C4-2B (cell line): ENCODE data around the gene JAML.
A peak's percentile ranks its signal among the peaks of the same experiment; 100 is the strongest.

Experiments used
- H3K27ac ChIP-seq: fragments of 450-650 bp; 2 replicates; pipeline ENCODE4 v1.5.1; 2017
- ZFX ChIP-seq: fragments of 450-650 bp; IDR thresholded peaks from 2 replicates; pipeline ENCODE4 v1.6.1; 2017
- TF ChIP-seq, protein P1 (sequence below): fragments of 450-650 bp; conservative IDR thresholded peaks from 2 replicates; pipeline ENCODE4 v1.5.1; 2017; ENCODE audit warnings: mild to moderate bottlenecking

The JAML gene

DNA sequence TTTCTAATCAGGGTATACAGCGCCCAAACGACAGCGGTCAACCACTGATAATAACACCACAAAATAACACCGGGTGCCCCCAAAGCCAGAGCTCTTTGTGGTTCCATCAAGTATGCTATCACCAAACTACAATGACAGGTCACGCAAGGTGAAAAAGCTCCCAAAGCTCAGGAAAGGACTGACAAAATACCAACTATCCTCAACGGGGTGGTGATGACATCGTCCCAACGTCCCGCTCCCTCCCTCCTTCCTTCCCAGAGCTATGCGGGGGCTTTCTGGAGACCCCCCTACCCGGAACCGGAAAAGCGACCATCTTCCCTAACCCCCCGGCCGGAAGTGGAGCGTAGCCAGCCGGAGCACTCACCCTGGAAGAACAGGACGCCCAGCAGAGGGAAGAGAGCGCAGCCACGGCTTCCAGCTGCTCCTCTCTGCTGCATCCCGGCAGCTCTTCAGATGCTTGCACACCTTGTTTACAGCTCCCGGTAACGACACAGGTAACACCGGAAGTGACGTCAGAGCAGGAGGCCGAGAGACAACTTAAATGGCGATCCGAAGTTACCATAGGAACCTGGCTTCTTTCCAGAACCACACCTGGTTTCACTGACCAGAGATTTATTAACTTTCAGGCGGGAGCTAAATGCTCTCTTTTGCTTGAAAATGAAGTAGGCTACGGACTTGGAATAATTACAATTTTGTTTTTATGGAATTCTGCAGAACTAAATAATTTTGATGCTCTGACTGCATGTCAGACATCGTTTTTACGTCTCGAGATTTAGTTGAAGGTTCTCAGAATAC lies 27.2 kb upstream of the JAML start, which contains the start of gene MPZL3:
MPZL3 (minus strand) TSS at position 508 of the 795 bp plus-strand sequence; CDS start at position 437, 71 bp downstream.
- TF ChIP-seq, protein P1, sequence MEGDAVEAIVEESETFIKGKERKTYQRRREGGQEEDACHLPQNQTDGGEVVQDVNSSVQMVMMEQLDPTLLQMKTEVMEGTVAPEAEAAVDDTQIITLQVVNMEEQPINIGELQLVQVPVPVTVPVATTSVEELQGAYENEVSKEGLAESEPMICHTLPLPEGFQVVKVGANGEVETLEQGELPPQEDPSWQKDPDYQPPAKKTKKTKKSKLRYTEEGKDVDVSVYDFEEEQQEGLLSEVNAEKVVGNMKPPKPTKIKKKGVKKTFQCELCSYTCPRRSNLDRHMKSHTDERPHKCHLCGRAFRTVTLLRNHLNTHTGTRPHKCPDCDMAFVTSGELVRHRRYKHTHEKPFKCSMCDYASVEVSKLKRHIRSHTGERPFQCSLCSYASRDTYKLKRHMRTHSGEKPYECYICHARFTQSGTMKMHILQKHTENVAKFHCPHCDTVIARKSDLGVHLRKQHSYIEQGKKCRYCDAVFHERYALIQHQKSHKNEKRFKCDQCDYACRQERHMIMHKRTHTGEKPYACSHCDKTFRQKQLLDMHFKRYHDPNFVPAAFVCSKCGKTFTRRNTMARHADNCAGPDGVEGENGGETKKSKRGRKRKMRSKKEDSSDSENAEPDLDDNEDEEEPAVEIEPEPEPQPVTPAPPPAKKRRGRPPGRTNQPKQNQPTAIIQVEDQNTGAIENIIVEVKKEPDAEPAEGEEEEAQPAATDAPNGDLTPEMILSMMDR, result no peak
- no peak for TF ChIP-seq ZFX

DNA sequence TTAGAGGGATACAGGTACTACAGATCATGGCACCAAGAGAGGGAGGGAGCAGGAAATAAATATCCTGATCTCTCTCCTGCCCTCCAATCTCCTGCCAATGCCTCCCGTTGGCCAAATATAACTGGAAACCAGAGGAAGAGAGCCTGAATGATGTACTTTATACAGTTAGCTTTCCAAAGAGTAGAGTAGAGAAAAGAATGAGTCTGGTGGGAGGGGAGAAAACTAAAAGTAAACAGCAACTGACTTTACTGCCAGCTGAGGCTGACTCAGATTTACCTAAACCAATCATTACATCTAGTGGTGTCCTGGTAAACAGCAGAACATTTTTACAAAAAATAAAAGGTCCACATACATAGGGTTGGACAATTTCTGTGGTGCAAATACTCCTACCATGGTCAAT lies 22.2 kb upstream of the JAML start:
- H3K27ac ChIP-seq, result no peak overlapping the region
- no peak for TF ChIP-seq ZFX
- TF ChIP-seq, protein P1, result no peak

More for the DNA sequence above, 27.2 kb upstream of the JAML start, which contains the start of gene MPZL3:
- H3K27ac ChIP-seq, result peak within 1 kb of the TSS; percentile 79

DNA sequence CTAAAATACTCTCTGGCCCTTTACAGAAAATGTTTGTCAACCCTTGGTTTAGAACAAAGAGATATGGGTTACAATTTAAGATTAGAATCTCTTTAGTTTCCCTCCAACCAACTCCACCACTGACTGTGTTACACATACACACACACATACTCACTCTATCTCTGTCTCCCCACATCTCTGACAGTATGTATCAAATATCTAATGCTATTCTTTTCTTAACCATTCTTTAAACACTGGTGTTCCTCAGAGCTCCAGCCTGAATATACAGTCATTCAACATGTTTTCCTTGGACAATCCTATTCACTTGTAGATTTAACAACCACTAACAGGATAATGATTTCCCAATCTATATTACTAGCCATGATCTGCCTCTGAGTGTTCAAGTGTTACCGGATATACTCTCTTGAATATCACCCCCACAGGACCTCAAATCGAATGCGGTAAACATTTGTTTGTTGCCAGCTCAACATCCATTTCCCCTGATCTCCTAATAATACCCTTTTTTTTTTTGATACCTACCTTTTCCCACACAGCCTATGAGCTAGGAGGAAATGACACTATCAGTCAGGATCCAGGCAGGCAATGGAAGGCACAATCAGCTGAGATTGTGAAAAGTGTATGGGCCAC lies 21.2 kb upstream of the JAML start:
- no peak for TF ChIP-seq ZFX
- TF ChIP-seq, protein P1, result no peak
- no peak overlapping the region for H3K27ac ChIP-seq

DNA sequence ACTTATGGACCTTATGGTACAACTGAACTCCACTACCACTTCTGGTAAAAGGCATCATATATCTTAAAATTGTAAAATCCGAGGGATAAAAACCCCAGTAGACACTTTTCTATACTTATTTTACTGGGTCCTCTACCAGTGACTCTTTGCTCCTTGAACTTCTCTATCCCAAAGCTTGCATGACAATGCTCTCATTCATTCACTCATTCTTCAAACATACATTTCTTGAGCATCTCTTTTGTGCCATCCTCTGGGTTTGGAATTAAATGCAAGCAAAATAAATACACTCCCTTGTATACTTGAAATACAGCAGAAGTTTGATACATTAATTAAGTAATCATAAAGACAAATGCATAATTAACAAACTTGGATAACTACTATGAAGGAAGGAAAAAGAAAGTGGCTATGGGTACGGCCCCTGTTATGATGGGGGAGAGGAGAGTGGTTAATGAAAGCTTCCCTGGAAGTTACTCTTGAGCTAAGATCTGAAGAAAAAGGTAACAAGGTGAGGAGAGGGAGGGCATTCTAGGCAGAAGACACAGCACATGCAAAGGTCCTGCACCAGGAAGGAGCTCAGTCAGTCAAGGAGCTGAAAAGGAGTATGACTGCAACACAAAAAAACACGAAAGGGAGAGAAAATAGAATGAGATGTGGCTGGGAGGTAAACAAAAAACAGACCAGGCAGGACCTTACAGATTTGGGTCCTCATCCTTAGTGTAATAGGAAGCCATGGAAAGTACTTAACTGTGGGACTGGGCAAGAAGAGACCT lies 19.4 kb upstream of the JAML start:
- no peak overlapping the region for H3K27ac ChIP-seq
- TF ChIP-seq ZFX, result no peak
- TF ChIP-seq, protein P1, result no peak

DNA sequence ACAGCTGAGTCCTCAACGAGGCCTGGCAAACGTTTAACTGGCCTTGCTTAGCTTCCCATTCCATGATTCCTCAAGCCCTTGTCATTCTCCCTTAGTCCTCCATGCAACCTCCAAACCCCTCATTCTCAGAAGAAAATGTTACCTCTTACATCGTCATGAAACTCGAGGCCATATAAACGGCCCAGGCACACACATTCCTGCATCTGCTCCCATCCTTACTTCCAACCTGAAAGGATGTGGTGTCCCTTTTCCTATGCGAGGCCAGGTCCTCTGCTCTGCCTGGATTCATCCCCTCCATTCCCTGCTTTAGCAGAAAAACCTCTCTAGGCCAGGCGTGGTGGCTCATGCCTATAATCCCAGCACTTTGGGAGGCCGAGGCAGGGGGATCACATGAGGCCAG lies 18.4 kb upstream of the JAML start:
- no peak overlapping the region; the same call in 1 of the 2 replicates for H3K27ac ChIP-seq
- TF ChIP-seq, protein P1, result no peak
- TF ChIP-seq ZFX, result no peak

DNA sequence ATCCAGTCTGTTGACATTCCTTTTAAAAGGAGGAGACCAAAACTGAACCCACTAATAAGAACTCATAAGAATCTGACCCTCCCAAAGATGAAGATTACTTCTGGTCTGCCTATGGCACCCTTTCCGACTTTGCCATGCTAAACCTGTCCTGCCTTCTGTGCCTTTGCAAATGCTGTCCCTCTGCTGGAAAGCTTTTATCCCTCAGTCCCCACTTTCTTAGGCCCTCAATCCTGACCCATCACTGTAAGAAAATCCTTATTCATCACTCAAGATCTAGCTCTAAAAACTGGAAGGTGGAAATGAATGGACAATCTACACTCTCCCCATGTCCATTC lies 16.9 kb upstream of the JAML start:
- TF ChIP-seq ZFX, result no peak
- TF ChIP-seq, protein P1, result no peak
- peak overlapping the region; percentile 91 for H3K27ac ChIP-seq
